GM21381 (cell line): ENCODE data around the gene KCNH3.
"Not testable (repeated sequence)": the region's sequence is repeated elsewhere in the genome, so short reads cannot be mapped to it uniquely, and the experiment has no call there.

Experiments used
- ATAC-seq: cut with Tn5 transposase; IDR thresholded peaks from one replicate; pipeline ENCODE4 v1.9.1; 2021; ENCODE audit warnings: mild to moderate bottlenecking, moderate library complexity; ENCODE audit not compliant: unreplicated experiment

The KCNH3 gene

DNA sequence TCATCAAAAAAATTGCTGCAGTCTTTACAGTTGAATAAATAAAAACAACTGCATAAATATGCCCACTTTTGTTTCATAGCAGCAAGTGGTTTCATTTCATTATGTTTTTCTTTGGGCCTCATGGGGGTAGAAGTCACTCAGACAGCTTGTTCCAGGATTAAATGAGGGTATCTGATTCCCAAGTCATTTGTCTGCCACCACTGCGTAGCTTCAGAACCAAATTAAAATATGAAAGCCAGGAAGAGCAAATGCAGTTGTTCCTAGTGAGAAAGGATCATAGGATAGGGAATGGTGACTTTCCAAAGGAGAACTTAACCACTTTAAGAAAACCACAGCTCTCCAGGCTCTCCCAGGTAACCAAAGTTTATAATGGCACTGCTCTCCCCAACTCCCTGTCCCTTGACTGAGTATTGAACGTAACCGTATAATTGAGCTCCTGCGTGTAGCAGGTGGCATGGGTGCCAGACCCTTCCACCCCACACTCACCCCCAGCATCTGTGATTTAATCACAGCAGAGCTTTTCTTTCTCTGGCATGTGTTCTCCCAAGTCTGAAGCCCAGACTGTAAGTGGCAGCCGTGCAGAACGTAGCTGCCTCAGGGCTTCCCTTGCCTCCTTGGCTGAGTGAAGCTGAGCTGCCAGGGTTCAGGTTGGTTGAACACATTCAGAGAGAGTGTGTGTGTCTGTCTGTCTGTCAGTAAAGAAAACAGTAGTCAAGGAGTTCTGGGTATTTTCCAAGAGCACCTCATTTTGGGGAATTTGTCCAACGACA is 11.3 kb upstream of the KCNH3 start:
- ATAC-seq, result no peak

- ATAC-seq, result no peak
Measured at GRCh38 chr12:49529414-49529813, 9.4 kb upstream of the KCNH3 start.

GRCh38 chr12:49531745-49532144 is 7.1 kb upstream of the KCNH3 start:
- ATAC-seq, result no peak

DNA sequence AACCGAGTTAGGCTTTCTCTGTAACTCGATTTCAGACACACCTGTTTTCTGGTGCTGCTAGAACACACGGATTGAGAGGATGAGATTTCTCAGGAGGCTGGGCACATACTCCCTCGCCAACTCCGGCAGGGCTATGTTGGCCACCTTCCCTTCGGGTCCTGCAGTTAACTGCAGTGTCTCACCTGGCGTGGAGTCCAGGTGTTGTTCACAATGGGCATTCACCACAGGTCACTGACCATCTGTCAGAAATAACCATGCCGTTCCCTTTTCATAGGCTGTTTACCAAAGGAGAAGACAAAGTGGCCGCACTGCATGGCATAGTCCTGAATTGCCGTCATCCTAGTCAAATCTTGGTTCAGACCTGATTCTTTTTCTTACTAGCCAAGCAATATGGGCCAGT is 5.5 kb upstream of the KCNH3 start:
- ATAC-seq, result no peak

- not testable (repeated sequence) for ATAC-seq
Measured at GRCh38 chr12:49534122-49534521, 4.7 kb upstream of the KCNH3 start.

DNA sequence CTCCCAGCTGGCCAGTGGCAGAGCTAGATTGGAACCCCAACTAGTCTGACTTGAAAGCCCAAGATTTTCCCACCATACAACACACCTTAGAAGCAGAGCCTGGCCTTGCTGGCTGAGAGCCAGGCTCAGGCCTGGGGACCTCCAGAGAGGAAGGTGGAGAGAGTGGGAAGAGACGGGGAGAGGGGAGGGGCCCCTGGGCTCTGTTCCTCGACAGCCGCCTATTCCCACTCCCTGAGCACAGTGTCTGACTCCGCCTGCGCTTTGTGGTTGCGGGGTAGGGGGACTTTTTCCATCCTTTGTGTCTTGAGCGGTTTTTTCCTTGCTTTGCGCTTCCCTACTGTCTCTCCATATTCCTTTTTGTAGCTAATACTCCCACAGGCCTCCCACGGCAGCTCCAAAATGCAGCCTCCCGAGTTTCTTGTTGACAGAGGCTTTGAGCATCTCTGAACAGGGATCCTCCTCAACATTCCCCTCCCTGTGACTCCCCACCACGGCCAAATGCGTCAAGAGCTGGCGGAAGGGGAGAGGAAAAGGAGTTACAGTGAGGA is 4.0 kb upstream of the KCNH3 start:
- ATAC-seq, result no peak

DNA sequence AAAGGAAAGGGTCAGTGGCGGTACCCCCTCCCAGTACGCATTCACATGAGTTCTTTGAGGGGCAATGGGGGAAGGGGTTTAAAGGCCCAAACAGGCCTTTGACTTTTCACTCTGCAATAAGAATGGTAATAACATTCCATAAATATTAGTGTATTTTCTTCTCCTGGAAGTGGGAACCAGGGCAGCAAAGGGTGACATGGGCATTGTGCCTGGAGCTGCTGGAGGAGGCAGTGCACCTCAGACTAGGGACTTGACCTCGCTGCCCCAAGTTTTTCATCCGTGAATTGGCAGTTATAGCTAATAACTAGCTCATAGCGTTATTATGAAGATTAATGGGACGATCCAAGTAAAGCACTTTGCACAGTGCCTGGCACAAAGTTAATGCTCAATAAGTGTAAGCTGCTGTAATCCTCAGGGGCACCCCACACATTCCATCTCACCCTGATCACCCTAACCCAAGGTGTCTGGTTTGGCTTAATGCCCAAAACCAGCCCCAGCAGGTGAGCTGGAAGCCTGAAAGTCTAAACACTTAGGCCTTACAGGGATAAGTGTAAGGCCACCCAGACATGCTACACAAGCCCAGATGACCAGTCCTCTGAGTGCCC is 2.8 kb upstream of the KCNH3 start:
- no peak for ATAC-seq

DNA sequence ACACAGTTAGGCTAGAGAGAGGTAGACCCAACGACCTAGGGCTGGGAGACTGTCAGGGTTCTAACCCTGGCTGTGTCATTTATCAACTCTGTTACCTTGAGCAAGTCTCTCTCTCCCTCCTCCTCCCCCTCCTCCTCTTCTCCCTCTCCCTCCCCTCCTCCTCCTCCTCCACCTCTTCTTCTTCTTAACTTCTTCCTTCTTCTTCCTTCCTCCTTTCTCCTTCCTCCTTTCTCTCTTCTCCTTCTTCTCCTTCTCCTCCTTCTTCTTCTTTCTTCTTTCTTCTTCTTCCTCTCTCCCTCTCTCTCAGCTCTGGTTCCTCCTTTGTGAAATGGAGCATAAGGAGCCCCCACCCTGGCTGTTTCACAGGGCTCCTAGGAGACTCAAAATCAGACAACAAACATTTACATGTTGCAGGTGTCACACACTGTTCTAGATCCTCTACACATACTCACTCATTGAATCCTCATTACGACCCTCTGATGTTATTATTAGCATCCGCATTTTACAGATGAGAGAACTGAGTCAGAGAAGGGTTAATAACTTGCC is 2.2 kb upstream of the KCNH3 start:
- ATAC-seq, result no peak

DNA sequence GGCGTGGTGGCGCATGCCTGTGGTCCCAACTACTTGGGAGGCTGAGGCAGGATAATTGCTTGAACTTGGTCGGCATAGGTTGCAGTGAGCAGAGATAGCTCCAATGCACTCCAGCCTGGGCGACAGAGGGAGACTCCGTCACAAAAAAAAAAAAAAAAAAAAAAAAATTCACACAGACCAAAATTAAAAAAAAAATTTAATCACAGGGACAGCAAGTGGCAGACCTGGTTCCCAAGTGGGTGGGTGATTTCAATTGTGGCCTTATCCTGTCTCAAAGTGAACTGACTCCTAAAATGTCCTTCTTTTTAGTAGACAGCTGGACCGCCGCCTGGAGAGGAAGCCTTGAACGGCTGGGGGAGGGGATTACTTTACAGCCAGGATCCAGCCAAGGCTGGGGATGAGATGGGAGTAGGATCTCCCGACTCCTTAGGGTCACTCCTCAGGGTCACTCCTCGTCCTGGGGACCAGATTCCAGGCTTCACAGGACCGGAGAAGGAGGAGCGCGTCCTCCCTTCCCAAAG is 1.5 kb upstream of the KCNH3 start:
- no peak for ATAC-seq

DNA sequence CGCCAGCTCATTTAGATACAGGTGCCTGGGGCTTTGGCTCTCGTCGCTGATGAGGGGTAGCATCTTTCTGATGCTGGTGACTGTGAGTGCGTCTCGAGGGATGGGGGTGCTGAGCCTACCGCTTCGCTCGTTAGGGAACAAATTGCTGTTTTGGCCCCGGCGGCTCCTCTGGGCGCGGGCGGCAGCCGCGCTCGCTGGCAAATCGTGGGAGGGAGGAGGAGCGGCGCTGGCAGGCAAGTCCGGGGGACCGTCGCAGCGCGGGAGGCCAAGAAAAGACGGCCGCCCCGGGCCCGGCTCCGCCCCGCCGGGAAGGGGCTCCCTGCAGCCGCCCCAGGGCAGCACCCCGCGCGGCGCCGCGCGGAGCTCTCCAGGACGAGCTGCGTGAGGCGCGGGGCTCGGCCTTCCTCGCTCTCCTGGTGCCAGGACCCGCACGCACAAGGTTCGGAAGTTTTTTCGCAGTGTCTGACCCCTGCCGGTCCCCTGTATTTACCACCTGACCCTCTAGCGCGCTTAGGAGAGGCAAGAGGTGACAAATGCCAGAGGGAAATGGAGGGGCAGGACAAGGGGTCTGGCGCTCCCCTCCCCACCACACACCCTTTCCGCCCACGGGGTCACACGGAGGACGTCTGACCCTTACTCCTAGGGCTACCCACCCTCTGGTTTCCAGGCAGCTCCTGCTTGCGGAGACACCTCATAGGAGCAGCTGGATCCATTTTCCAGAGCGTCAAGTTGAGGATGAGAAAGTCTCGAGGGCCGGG is 899 bp upstream of the KCNH3 start:
- no peak for ATAC-seq

GRCh38 chr12:49539406-49540228 is 787 bp downstream of the KCNH3 start:
- no peak for ATAC-seq

- ATAC-seq, result no peak
Measured at GRCh38 chr12:49540229-49541139, 1.7 kb downstream of the KCNH3 start.

- ATAC-seq, result no peak
Measured at GRCh38 chr12:49541140-49541861, 2.5 kb downstream of the KCNH3 start.

- ATAC-seq, result no peak
Measured at GRCh38 chr12:49541911-49542505, 3.2 kb downstream of the KCNH3 start.

DNA sequence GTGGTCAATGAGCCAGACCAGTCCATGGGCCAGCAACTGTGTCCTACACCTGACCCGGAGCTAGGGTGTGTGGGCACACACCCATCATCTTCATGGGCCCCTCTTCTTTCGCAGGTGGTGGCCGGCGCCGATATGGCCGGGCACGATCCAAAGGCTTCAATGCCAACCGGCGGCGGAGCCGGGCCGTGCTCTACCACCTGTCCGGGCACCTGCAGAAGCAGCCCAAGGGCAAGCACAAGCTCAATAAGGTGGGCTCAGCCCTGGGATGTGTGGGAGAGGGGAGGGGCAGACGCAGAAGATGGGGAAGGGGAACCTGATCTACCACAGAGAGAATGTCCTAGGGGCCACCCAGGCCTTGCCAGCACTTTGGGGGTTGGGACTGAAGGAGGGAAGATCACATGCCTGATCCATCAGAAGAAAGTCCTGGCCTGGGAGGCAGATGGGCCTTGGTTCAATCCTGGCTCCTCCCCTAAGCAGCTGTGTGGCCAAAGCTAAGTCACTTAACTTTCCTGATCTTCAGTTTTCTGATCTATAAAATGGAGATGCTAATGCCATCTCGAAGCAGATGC is 3.8 kb downstream of the KCNH3 start:
- ATAC-seq, result no peak

DNA sequence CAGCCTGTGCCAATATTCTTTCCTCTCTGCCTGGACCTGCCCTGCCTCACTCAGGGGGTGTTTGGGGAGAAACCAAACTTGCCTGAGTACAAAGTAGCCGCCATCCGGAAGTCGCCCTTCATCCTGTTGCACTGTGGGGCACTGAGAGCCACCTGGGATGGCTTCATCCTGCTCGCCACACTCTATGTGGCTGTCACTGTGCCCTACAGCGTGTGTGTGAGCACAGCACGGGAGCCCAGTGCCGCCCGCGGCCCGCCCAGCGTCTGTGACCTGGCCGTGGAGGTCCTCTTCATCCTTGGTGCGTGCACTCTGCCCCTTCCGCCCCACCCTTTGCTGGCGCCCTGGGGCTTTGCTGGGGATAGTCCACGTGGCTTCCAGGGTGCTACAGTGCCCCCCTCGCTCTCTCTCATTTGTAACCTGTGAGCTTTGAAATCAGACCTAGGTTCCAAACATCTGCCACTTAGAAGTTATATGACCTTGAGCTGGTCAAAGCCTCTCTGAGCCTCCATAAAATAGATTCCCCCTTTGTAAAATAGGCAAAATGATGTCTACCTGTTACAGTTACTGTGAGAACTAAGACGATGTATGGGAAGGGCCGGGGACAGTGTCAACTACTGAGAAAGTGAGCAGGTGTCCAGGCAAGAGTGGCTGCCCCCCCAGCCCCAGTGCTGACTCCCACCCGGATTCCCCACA is 4.5 kb downstream of the KCNH3 start:
- no peak for ATAC-seq
